OCI-LY3 (cell line): ENCODE measurements around the gene AGAP1.

Experiments used
- H2AFZ ChIP-seq: fragments of 200-600, 300-600 bp; shearing (Covaris generic); 2 replicates; pipeline ENCODE4 v1.6.0; 2014; ENCODE audit warnings: antibody characterized with exemption, low read depth, low read length
- H3K27ac ChIP-seq: fragments of 200-600, 300-600 bp; sonication (generic); 2 replicates; pipeline ENCODE4 v1.5.1; 2014; ENCODE audit warnings: mild to moderate bottlenecking, low read length, moderate library complexity, mixed read lengths
- H3K27me3 ChIP-seq: fragments of 200-600, 300-600 bp; sonication (generic); 2 replicates; pipeline ENCODE4 v1.6.1; 2014; ENCODE audit warnings: low read depth, low read length, mixed read lengths
- H3K36me3 ChIP-seq: fragments of 200-600, 300-600 bp; sonication (generic); replicated peaks from 2 replicates; pipeline ENCODE3; 2014; ENCODE audit warnings: low read depth, low read length, mixed read lengths
- H3K4me1 ChIP-seq: fragments of 300-600, 200-600 bp; sonication (generic); 2 replicates; pipeline ENCODE4 v1.6.1; 2014; ENCODE audit warnings: low read length, mixed read lengths
- H3K4me2 ChIP-seq: fragments of 200-600, 300-600 bp; sonication (generic); 2 replicates; pipeline ENCODE4 v1.6.1; 2014; ENCODE audit warnings: low read length, mixed read lengths
- H3K4me3 ChIP-seq: fragments of 300-600, 200-600 bp; sonication (generic); 2 replicates; pipeline ENCODE4 v1.5.1; 2014; ENCODE audit warnings: antibody characterized with exemption, mild to moderate bottlenecking, low read length, moderate library complexity
- H3K79me2 ChIP-seq: fragments of 300-600, 200-600 bp; shearing (Covaris generic); 2 replicates; pipeline ENCODE4 v1.6.1; 2014; ENCODE audit warnings: mild to moderate bottlenecking, low read length, mixed read lengths
- H3K9ac ChIP-seq: fragments of 300-600, 200-600 bp; shearing (Covaris generic); 2 replicates; pipeline ENCODE4 v1.6.0; 2014; ENCODE audit warnings: mild to moderate bottlenecking, low read length, moderate library complexity
- H3K9me3 ChIP-seq: fragments of 200-600, 300-600 bp; shearing (Covaris generic); 2 replicates; pipeline ENCODE4 v1.6.1; 2014; ENCODE audit warnings: low read length, mixed read lengths; ENCODE audit not compliant: insufficient read depth
- H4K20me1 ChIP-seq: fragments of 200-600, 300-600 bp; sonication (generic); 2 replicates; pipeline ENCODE4 v1.6.1; 2016; ENCODE audit warnings: low read length, mixed read lengths; ENCODE audit not compliant: insufficient read depth
- EZH2phosphoT487 ChIP-seq: fragments of 200-600 bp; shearing (Covaris generic); IDR thresholded peaks from 2 replicates; pipeline ENCODE4 v1.6.1; 2018; ENCODE audit warnings: antibody characterized with exemption, mixed run types, low read depth
- TF ChIP-seq, protein P1 (sequence below): fragments of 200-600, 300-600 bp; sonication (generic); IDR thresholded peaks from 2 replicates; pipeline ENCODE4 v1.5.1; 2014; ENCODE audit warnings: antibody characterized with exemption, low read length, low read depth

AGAP1 gene

DNA sequence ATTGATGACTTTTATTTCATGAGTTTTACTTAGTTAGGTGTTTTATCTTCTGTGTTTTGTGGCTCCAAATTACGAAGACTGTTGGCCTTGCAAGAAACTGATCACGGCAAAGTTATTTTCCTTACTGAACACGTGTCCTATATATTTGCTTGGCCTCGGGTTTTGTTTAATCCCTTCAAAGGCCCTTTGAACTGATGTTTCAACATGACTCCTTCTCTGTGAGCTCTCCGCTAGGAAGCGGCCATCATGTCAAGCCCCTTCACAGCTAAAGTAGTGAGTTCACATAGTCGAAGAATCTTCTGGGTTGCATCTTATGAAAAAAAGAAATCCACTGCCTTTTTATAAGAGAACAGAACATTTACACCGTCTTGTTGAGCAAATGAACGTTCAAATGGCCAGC, 515.0 kb downstream of the AGAP1 start:
- TF ChIP-seq, protein P1, sequence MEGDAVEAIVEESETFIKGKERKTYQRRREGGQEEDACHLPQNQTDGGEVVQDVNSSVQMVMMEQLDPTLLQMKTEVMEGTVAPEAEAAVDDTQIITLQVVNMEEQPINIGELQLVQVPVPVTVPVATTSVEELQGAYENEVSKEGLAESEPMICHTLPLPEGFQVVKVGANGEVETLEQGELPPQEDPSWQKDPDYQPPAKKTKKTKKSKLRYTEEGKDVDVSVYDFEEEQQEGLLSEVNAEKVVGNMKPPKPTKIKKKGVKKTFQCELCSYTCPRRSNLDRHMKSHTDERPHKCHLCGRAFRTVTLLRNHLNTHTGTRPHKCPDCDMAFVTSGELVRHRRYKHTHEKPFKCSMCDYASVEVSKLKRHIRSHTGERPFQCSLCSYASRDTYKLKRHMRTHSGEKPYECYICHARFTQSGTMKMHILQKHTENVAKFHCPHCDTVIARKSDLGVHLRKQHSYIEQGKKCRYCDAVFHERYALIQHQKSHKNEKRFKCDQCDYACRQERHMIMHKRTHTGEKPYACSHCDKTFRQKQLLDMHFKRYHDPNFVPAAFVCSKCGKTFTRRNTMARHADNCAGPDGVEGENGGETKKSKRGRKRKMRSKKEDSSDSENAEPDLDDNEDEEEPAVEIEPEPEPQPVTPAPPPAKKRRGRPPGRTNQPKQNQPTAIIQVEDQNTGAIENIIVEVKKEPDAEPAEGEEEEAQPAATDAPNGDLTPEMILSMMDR: no peak
- no peak for TF ChIP-seq EZH2phosphoT487
- H3K9ac ChIP-seq: no peak overlapping the region
- no peaks in the 10 kb centered on the region for H3K4me1 ChIP-seq
- H2AFZ ChIP-seq: no peak overlapping the region
- no peaks in the 10 kb centered on the region for H3K79me2 ChIP-seq
- H3K27me3 ChIP-seq: no peaks in the 10 kb centered on the region
- no peaks in the 10 kb centered on the region for H3K9me3 ChIP-seq
- no peak overlapping the region for H3K4me3 ChIP-seq
- H3K4me2 ChIP-seq: no peak overlapping the region
- no peaks in the 10 kb centered on the region for H4K20me1 ChIP-seq
- no peak overlapping the region for H3K27ac ChIP-seq
- no peaks in the 10 kb centered on the region for H3K36me3 ChIP-seq

DNA sequence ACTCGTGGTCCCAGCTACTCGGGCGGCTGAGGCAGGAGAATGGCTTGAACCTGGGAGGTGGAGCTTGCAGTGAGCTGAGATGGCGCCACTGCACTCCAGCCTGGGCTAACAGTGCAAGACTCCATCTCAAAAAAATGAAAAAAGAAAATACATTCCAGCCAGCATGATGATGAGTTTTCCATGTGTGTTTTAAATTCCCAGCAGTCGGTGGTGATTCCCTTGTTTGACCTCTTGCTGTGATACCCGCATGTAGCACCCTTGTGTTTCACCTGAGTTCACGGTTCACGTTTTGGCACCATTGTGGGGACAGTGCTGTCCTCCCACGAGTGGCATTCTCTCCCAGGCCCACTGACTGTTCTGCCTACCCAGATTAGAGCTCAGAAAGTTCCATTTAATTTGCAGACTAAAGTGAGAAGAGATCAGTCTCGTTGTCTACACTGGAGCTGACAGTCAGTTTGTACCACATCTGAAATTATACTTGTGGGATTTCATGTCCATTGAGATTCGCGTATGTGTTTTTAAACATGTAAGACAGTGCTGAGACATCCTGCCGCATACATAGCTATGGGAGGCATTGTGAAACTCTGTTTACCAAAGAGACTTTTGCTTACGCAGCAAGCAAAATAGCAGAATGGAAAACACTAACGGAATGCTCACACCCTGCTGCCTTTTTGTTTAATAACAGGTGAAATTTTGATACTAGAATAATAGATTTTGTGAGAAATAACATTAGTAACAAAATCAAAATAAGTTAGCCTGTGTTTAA, 517.3 kb downstream of the AGAP1 start:
- Histone ChIP-seq H3K36me3 (no peaks in the 10 kb centered on the region), H4K20me1 (no peaks in the 10 kb centered on the region), H2AFZ (no peak overlapping the region), H3K27ac (no peak overlapping the region), H3K4me1 (no peaks in the 10 kb centered on the region), H3K4me2 (no peak overlapping the region), H3K79me2 (no peaks in the 10 kb centered on the region), H3K4me3 (no peak overlapping the region), H3K9me3 (no peaks in the 10 kb centered on the region), H3K27me3 (no peaks in the 10 kb centered on the region), H3K9ac (no peak overlapping the region)
- TF ChIP-seq, protein P1: no peak
- no peak for TF ChIP-seq EZH2phosphoT487

DNA sequence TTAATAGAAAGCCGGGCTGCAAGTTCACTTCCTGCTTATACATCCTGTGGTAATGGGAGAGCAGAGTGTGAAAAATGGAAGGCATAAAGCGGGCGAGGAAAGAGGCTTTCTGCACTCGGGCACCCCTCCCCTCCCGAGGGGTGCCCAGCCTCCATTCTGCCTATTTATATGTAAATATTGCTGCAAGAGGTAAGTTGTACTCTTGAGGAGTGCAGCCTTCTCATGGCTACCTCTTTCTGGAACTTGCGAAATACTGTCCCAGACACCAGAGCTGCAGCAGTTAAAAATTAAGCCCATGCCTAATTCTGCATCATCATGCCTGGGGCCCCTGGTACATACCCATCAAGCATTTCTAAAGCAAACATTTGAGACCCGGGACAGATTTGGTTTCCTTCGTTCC, 518.3 kb downstream of the AGAP1 start:
- no peaks in the 10 kb centered on the region for H3K36me3 ChIP-seq
- no peak overlapping the region for H3K27ac ChIP-seq
- no peaks in the 10 kb centered on the region for H3K27me3 ChIP-seq
- H3K9me3 ChIP-seq: no peaks in the 10 kb centered on the region
- H3K4me3 ChIP-seq: no peak overlapping the region
- no peaks in the 10 kb centered on the region for H3K4me1 ChIP-seq
- no peak overlapping the region for H3K9ac ChIP-seq
- H3K4me2 ChIP-seq: no peak overlapping the region
- H4K20me1 ChIP-seq: no peaks in the 10 kb centered on the region
- no peak for TF ChIP-seq EZH2phosphoT487
- TF ChIP-seq, protein P1: no peak
- H3K79me2 ChIP-seq: no peaks in the 10 kb centered on the region
- H2AFZ ChIP-seq: no peak overlapping the region

DNA sequence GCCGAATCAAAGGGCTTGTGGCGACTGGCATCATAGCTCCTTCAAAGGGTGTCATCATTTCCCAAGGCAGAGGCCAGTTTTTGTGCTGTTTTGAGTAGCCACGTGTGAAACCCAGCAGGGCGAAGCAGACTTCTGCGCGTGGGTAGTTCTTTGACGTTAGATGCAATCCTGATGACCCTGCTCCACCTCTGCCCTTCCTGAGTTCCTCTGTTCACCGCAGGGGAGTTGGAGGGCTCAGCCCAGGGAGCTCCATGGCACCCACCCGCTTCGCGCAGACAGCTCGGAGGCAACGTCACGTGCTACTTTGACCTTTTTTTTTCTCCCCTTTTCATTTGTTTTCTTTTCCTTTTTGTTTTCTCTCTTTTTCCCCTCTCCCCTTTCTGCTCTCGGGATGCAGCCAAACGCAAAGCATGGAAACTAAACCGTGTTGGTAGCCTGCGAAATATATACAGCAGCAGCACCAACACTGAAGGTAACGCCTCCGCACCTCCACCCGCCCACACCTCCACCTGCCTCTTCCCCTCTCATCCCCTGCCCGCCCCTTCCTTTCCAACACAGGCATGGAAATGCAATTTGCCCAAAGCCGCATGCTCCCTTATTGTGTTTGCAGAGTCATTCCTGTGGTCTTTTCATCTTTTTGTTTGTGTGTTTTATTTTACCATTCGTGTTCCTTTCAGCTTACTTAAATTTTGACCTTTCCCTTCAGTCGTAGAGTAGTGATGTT, 520.7 kb downstream of the AGAP1 start:
- Histone ChIP-seq H3K36me3 (no peaks in the 10 kb centered on the region), H3K9ac (no peak overlapping the region), H2AFZ (no peak overlapping the region), H3K9me3 (no peaks in the 10 kb centered on the region), H3K79me2 (no peaks in the 10 kb centered on the region), H3K27ac (no peak overlapping the region), H3K4me1 (no peaks in the 10 kb centered on the region), H3K27me3 (no peaks in the 10 kb centered on the region), H3K4me3 (no peak overlapping the region), H3K4me2 (no peak overlapping the region), H4K20me1 (no peaks in the 10 kb centered on the region)
- TF ChIP-seq, protein P1: no peak
- TF ChIP-seq EZH2phosphoT487: no peak
